Breast epithelium (tissue), 3 donors: ENCODE results near the gene CINP.

Source experiments
- POLR2A ChIP-seq: fragments of 450-650 bp; IDR thresholded peaks from one replicate; pipeline ENCODE4 v1.6.1; 2016; ENCODE audit warnings: antibody characterized with exemption, mild to moderate bottlenecking, moderate library complexity
- TF ChIP-seq, protein P1 (sequence below), 3 donors: fragments of 450-650 bp; IDR thresholded peaks; one replicate each; pipeline ENCODE4 v1.5.1; 2016 to 2017; ENCODE audit warnings: antibody characterized with exemption in 3 of 3, mild to moderate bottlenecking in 3 of 3, moderate library complexity in 3 of 3

DNA sequence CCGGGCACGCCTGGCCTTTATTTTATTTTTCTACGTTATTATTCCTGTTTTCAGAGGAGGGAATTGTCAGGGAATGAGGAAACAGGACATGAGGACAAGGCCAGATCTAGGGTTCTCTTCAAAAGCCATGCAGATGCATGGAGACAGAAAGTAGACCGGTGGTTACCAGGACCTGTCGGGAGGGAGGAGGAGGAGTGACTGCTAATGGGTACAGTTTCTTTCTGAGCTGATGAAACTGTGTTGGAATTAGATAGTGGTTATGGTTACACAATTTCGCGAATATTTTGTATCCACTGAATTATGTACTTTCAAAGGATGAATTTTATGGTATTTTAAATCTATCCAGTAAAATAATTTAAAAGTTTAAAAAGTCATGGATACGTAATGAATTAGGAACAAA is 31.9 kb downstream of the CINP start:
- TF ChIP-seq, protein P1, sequence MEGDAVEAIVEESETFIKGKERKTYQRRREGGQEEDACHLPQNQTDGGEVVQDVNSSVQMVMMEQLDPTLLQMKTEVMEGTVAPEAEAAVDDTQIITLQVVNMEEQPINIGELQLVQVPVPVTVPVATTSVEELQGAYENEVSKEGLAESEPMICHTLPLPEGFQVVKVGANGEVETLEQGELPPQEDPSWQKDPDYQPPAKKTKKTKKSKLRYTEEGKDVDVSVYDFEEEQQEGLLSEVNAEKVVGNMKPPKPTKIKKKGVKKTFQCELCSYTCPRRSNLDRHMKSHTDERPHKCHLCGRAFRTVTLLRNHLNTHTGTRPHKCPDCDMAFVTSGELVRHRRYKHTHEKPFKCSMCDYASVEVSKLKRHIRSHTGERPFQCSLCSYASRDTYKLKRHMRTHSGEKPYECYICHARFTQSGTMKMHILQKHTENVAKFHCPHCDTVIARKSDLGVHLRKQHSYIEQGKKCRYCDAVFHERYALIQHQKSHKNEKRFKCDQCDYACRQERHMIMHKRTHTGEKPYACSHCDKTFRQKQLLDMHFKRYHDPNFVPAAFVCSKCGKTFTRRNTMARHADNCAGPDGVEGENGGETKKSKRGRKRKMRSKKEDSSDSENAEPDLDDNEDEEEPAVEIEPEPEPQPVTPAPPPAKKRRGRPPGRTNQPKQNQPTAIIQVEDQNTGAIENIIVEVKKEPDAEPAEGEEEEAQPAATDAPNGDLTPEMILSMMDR (IDR thresholded peaks at IDR 0.05), result no peak
- TF ChIP-seq POLR2A, result no peak
